ENCODE data around the gene TOR1A. TPM values are rescaled to one million over a fixed set of nuclear protein-coding genes. Genes with fewer than 3 reads are reported as not detected.
"Not testable (repeated sequence)": the region's sequence is repeated elsewhere in the genome, so short reads cannot be mapped to it uniquely, and the experiment has no call there.

The TOR1A gene
- polyA plus RNA-seq, 1 donor = 46.4 TPM

DNA sequence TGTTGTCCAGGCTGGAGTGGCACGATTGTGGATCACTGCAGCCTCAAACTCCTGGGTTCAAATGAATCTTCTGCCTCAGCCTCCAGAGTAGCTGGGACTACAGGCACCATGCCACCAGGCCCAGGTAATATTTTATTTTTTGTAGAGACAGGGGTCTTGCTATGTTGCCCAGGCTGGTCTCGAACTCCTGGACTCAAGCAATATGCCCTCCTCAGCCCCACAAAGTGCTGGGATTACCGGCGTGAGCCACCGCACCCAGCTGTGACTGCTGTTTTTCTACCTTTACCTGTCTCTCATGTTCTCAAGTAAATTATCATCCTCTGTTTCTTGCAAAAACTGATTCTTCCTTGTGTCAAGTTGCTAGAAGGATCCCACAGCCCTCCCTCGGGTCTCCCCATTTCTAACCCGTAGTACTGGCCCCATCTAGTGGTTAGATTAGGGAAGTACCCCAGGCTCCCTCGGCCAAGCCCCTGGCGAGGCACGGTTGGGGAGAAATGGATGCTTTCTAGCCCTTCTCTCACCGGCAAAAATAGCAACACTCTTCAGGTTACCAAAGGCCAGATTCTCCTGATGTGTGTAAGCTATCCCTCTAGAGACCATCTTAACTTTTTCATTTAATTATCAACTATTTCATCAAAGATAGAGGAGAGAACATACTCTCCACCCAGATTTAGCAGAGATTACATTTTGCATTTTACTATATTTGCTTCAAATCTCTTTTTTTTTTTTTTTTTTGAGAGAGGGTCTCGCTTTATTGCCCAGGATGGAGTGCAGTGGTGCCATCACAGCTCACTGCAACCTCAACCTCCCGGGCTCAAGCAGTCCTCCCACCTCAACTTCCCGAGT lies 40.2 kb downstream of the TOR1A start:
- DNase-seq = peak; percentile 69

DNA sequence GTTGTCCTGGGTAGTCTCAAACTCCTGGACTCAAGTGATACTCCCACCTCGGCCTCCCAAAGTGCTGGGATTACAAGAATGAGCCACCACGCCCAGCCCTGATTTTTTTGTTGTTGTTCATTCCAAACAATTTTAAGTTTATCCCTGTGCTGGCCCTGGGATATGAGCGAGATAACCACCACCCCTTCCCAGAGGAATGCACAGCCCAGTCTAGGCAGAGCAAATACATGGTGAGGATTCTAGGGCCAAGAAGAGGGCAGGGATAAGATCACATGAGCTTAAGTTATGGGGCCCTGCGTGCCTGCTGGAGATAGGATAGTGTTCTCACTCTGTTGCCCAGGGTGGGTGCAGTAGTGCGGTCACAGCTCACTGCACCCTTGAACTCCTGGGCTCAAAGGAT lies 42.0 kb downstream of the TOR1A start:
- no peak for DNase-seq

DNA sequence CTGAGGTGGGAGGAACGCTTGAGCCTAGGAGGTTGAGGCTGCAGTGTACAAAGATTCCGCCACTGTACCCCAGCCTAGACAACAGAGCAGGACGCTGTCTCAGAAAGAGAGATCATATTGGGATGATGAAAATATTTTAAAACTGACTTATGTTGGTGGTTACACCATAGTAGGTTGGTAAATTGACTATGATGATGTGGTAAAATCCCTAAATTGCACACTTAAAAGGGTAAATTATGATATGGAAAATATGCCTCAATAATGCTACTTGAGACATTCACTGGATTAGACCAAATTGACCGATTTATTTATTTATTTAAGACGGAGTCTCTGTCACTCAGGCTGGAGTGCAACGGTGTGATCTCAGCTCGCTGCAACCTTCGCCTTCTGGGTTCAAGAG lies 42.8 kb downstream of the TOR1A start:
- no peak for DNase-seq

DNA sequence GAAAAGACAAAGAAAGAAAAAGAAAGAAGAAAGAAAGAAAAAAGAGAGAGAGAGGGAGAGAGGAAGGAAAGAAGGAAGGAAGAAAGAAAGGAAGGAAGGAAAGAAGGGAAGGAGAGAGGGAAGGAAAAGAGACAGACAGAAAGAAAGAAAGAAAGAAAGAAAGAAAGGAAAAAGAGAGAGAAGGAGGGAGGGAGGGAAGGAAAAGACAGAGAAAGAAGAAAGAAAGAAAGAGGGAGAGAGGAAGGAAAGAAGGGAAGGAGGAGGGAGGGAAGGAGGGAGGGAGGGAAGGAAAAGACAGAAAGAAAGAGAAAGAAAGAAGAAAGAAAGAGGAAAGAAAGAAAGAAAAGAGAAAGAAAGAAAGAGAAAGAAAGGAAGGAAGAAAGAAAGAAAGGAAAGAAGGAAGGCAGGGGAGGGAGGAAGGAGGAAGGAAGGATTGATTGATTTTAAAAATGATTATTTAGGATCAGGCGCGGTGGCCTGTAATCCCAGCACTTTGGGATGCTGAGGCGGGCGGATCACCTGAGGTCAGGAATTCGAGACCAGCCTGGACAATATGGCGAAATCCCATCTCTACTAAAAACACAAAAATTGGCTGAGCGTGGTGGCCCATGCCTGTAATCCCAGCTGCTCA lies 44.3 kb downstream of the TOR1A start:
- DNase-seq = no peak

DNA sequence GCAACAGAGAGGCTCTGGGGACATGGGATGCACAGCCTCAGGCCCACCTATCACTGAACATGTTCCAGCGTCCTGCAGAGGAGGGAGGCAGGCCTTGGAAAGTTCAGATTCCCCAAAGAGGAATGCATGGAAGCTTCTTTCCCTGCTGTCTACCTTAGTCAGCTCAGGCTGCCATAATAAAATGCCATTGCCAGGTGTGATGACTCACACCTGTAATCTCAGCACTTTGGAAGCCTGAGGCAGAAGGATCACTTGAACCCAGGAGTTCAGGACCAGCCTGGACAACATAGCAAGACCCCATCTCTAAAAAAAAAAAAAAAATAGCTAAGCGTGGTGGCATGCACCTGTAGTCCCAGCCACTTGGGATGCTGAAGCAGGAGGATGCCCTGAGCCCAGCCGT lies 45.5 kb downstream of the TOR1A start:
- no peak for DNase-seq

DNA sequence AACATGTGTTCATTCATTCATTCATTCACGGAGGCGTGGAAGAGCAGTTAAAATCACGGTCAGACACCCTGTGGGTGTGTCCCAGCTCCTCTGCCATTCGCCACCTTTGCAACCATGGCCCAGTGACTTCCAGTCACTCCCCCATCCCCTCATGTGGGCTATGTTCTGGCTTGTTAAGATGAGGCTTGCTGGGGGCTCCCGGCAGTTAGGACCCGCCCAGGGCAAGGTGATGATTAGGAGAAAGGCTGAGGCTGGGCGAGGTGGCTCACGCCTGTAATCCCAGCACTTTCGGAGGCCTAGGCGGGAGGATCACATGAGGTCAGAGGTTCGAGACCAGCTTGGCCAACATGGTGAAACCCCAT lies 46.2 kb downstream of the TOR1A start:
- no peak for DNase-seq

DNA sequence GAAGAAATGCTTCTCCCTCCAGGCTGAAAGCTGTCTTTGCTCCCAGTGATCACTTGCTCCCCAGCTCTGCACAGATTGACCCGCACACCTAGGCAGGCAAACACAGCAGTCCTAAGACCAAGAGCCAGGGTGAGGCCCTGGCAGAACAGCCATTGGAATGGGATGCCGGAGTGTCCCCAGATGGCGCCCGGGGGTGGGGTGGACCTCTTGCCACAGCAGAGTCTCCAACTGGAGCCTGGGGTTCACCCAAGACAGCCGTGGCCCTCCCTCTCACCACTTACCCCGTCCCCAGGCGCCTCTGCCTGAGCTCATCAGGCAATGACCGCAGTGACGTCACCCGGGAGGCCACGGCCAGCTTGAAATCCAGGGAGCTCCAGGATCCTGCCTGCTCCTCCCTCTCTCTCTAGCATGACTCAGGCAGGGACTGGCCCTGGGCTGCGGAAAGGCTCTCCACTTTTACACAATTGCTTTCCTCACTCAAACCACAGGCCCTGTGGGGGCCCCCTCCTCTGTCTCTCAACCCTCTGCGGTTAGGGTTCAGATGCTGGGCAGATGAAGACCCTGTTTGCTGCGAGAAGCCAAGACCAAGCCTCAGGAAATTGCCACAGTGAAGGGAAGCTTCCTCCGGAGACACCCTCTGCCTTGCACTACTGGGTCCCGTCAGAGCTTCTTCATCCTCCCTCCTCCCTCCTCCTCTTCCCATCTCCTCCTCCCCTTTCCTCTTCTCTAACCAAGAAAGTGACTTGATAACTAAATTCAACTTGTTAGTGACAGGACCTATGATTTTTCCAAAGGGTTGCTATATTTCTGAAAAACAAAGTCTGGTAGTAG lies 46.8 kb downstream of the TOR1A start:
- peak; percentile 71 for DNase-seq

DNA sequence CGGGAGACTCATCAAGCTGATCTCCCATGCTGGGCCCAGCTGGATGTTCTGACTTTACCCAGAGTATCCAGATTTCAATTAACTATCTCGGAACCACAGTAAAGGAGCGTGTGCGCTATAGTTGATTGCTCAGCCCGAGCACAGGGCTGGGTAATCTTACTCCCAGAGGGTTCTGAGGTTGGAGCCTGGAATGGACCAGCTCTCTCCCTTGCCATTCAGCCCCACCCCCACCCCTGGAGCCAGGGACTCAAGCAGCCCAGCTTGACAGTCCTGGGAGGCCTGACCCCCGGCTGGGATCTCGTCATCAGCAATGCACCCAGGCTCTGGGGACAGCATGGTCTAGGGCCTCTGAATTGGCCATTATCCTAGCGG lies 47.4 kb downstream of the TOR1A start:
- DNase-seq = no peak

DNA sequence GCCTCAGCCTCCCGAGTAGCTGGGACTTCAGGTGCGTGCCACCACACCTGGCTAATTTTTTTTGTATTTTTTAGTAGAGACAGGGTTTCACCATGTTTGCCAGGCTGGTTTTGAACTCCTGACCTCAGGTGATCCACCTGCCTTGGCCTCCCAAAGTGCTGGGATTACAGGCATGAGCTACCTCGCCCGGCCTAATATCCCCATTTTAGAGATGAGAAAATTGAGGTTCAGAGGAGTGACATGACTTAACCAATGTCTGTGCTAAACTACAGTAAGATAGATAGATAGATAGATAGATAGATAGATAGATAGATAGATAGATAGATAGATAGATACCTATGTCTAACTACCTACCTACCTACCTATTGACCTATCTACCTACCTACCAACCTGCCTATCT lies 47.8 kb downstream of the TOR1A start:
- DNase-seq = not testable (repeated sequence)

DNA sequence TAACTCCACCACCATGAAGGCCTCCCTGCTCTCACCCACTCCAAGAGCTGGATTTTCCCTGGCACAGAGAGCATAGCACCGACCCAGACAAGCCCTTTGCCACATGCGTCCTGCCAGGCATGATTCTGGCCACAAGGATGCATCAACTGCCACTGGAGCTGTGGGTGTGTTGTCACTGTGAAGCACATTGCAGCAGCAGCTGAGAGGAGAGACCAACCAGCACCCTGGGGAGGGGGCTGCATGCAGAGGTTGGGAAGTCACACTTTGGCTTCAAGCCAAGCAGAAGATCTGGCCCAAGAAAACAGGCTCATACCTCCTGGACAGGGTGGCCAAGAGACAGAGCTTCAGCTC lies 48.5 kb downstream of the TOR1A start:
- no peak for DNase-seq

DNA sequence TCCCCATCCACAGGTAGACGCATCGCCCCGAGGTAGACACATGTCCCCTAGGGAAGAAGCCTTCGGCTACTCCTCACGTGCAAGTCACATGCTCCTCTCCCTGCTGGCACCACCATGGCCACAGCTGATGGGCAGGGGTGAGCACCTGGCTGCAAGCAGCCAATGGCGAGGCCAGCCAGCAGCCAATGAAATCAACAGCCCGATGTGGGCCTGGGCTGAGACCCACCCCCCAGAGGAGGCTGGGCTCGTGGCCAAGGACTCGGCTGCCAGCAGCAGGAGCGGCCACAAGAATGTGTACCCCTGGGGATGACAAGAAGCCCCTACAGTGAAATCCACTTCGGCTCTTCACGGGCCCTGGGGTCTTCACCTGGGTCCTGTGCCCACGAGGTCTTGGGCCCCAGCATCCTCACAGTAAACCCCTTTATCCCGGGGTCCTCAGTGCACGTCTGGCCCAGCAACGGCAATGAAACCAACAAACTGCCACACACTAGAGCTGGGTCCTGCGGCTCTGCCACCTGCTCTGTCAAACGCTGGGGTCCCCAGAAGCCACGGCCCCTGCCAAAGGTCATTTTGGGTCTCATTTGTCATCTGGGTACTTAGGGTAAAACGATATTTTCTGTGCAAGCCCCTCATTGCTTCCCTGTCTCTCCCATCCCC lies 49.0 kb downstream of the TOR1A start:
- no peak for DNase-seq

DNA sequence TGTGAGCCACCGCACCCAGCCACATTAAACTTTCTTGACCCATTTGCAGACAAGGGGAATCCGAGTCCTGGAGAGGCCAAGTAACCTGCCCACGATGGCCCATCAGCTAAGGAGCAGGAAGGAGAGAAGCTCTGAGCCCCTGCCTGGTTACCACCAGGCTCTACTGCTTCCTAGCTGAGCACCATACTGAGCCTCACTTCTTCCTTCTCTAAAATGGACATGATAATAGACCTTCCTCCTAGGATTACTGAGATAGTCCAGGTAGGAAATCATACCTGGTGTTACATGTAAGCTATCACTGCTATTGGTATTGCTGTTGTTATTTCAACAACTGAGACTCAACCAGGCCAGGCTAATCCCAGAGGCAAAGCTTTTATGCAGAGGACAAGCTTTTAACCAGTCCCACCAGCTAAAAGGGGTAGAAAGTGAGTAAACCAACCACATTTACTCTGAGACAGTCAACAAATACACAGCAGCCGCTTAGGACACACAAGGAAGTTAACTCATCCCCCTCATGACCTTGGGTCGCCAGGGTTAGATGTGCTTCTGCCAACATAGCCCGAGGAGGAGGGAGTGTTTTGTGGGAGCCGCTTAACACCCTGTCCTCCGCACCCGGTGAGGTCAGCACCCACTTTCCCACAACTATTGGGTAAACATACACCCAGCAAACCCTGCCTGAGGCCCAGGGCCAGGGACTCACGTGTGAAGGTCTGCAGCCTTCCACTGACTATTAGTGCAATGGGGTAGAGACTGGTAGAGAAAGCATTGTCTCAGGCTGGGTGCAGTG lies 50.5 kb downstream of the TOR1A start:
- DNase-seq = no peak

DNA sequence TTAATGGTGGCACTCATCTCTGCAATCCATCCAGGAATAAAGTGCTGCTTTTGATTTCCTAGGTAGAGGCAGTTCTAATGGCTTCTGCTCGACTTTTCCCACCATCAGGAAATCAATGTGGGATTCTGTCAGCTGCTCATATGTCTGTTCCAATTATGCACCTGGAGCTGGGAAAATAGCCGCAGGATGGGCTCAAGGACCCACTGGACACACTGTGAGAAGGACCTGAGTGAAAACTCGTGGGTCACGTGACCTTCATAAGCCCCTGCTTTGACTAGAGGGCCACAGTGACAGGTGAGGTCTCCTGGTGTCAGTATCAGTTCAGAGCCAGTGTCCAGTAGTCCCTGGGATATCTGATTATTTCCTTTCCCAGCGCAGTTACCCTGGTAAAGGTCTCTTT lies 53.2 kb downstream of the TOR1A start:
- DNase-seq = no peak

DNA sequence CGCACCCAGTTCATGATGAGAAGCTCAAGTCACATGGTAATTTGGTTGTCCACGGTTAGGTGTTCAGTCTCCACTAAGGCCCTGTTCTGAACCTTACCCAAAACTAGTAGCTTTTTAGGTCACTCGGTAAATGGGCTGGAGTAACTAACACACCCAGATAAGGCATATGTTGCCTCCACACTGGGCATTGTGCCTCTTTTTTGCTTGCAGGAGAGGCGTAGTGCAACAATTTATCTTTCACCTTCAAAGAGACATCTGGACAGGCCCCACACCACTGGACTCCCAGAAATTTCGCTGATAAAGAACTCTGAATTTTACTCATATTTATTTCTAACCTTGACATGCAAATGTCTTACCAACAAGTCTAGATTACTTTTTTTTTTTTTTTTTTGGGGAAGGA lies 54.3 kb downstream of the TOR1A start:
- no peak for DNase-seq

DNA sequence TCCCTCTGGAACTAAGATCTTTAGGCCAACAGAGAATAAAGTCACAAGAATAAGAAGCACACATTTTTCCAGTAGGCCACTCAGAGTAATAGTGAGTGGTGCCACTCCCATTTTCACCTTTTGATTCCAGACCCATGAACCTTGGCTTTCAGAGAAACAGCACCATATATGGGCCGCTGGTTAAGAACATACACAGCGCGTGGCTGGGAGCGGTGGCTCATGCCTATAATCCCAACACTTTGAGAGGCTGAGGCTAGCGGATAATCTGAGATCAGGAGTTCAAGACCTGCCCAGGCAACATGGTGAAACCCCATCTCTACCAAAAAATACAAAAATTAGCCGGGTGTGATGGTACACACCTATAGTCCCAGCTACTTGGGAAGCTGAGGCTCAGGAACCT lies 55.5 kb downstream of the TOR1A start:
- DNase-seq = no peak

DNA sequence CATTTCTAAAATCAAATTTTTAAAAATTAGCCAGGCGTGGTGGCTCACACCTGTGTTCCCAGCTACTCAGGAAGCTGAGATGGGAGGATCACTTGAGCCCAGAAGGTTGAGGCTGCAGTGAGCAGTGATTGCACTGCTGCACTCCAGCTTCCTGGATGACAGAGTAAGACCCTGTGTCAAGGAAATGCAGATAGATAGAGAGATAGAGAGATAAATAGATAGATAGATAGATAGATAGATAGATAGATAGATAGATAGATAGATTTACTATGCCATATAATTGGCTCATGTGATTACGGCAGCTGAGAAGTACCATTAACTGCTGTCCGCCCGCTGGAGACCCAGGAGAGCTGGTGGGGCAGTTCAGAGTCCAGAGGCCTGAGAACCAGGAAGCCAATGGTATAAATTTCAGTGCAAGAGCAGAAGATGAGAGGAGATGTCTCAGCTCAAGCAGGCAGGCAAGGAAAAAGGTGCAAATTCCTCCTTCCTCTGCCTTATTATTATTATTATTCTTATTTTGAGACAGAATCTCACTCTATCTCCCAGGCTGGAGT lies 58.1 kb downstream of the TOR1A start:
- DNase-seq = no peak

DNA sequence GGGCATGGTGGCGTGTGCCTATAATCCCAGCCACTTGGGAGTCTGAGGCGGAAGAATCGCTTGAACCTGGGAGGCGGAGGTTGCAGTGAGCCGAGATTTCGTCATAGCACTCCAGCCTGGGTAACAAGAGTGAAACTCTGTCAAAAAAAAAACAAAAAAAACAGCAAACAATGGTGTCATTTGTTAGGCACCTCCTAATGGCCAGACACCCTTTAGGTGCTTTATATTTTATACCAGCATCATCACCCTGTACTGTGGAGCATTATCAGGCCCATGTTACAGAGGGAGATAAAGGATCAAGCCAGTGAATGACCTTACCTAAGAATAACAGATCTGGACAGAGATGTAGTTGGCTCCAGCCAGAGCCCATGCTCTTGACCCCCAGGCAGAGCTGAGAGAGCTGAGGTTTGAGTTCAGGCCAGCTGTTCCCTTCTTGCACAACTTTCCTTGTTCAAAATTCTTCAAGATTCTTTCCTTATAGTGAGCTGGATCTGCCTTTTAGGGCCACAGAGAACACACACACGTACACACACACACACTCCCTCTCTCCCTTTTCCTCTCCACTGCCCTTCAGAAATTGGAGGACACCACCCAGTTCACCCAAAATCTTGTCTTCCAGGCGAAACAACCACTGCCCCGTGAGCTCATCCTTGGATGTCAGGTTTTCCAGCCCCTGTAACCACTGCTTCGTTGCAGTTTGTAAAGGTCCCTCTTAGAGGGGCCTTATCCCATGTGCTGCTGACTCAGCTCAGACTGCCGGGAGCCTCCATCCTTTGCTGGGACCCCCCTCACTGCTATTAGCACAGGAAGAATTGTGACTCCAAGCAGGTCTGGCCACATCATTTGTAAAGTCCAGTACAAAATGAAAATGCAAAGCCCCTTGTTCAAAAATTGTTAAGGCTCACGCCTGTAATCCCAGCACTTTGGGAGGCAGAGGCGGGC lies 60.7 kb downstream of the TOR1A start:
- DNase-seq = no peak

Measured in left kidney (tissue), 2 donors.